ENCODE results near the gene GPR152. TPM values are rescaled to one million over a fixed set of nuclear protein-coding genes. Genes with fewer than 3 reads are reported as not detected.

The GPR152 gene
- polyA plus RNA-seq, 4 donors: 0.09 TPM; not detected in 3

GRCh38 chr11:67442504-67443404 lies 9.8 kb downstream of the GPR152 start:
- DNase-seq (ENCODE audit: low read depth in 4 of 4, low spot score in 2 of 4): no peak

GRCh38 chr11:67441731-67442351 lies 10.7 kb downstream of the GPR152 start:
- no peak for DNase-seq (ENCODE audit: low read depth in 4 of 4, low spot score in 2 of 4)

- DNase-seq (ENCODE audit: low read depth in 4 of 4, low spot score in 2 of 4): no peak
Measured at GRCh38 chr11:67441098-67441563, 11.4 kb downstream of the GPR152 start.

- DNase-seq (ENCODE audit: low read depth in 4 of 4, low spot score in 2 of 4): no peak
Measured at GRCh38 chr11:67440229-67441097, 12.1 kb downstream of the GPR152 start.

GRCh38 chr11:67439321-67440228 lies 13.0 kb downstream of the GPR152 start:
- no peak for DNase-seq (ENCODE audit: low read depth in 4 of 4, low spot score in 2 of 4)

GRCh38 chr11:67438158-67438902 lies 14.2 kb downstream of the GPR152 start:
- DNase-seq (ENCODE audit: low read depth in 4 of 4, low spot score in 2 of 4): no peak

GRCh38 chr11:67437809-67438157 lies 14.7 kb downstream of the GPR152 start:
- no peak for DNase-seq (ENCODE audit: low read depth in 4 of 4, low spot score in 2 of 4)

GRCh38 chr11:67437082-67437808 lies 15.3 kb downstream of the GPR152 start, which contains the start of gene PTPRCAP:
PTPRCAP (minus strand) TSS chr11:67437682; CDS start chr11:67437619, 63 bp downstream.
- DNase-seq (ENCODE audit: low read depth in 4 of 4, low spot score in 2 of 4): no peak

GRCh38 chr11:67436459-67437081 lies 16.0 kb downstream of the GPR152 start:
- no peak for DNase-seq (ENCODE audit: low read depth in 4 of 4, low spot score in 2 of 4)

- DNase-seq (ENCODE audit: low read depth in 4 of 4, low spot score in 2 of 4): no peak
Measured at GRCh38 chr11:67435727-67436458, 16.6 kb downstream of the GPR152 start.

- no peak for DNase-seq (ENCODE audit: low read depth in 4 of 4, low spot score in 2 of 4)
Measured at GRCh38 chr11:67435031-67435726, 17.4 kb downstream of the GPR152 start.

- DNase-seq (ENCODE audit: low read depth in 4 of 4, low spot score in 2 of 4): no peak
Measured at GRCh38 chr11:67434395-67434881, 18.1 kb downstream of the GPR152 start.

- DNase-seq (ENCODE audit: low read depth in 4 of 4, low spot score in 2 of 4): no peak
Measured at GRCh38 chr11:67433536-67434394, 18.8 kb downstream of the GPR152 start.

- no peak for DNase-seq (ENCODE audit: low read depth in 4 of 4, low spot score in 2 of 4)
Measured at GRCh38 chr11:67432655-67433349, 19.7 kb downstream of the GPR152 start.
